HCT116 (cell line): ENCODE data around the gene DRD5. TPM values are rescaled to one million over a fixed set of nuclear protein-coding genes. Genes with fewer than 3 reads are reported as not detected.

Experiments
- ATAC-seq: fragments of 200-7000 bp; cut with Tn5 transposase; 2 replicates; pipeline ENCODE4 v1.9.1; 2020; ENCODE audit warnings: mild to moderate bottlenecking, moderate library complexity
- BruUV-seq: library from RNA; stranded (reverse); fragments of 400-500 nt; replicated peaks from 2 replicates; lab custom pipeline; 2021; lab: Mats Ljungman, UMichigan
- CTCF ChIA-PET: fragments of 300-600 bp; sonication (Branson Sonifier 250); formaldehyde crosslinking; loops from one replicate; lab custom pipeline; 2021; ENCODE audit warnings: antibody characterized with exemption; lab: Charles Lee
- POLR2A ChIA-PET: fragments of 300-600, 350-600 bp; sonication (Branson Sonifier 250); formaldehyde crosslinking; loops from one replicate; lab custom pipeline; 2021; ENCODE audit warnings: antibody characterized with exemption; lab: Charles Lee
- RAD21 ChIA-PET, 2 experiments: fragments of 300-600 bp; sonication (Branson Sonifier 250); formaldehyde crosslinking; loops; one replicate each; lab custom pipeline; 2023; ENCODE audit warnings: low total read pairs in 2 of 2; ENCODE audit not compliant: uncharacterized antibody in 2 of 2, unreplicated experiment in 2 of 2, low non-redundant PET in 1 of 2; lab: Charles Lee
- DNase-seq: peaks from one replicate; pipeline ENCODE4 v3.0.0-alpha.2; 2010; ENCODE audit warnings: low read depth, low spot score
- H2AFZ ChIP-seq: fragments of 200-600 bp; shearing (Covaris generic), sonication (generic); 2 replicates; pipeline ENCODE4 v1.6.1; 2017; ENCODE audit warnings: low read depth, mixed run types, mixed read lengths, antibody characterized with exemption, low read length; ENCODE audit not compliant: poor library complexity, severe bottlenecking
- H3K27ac ChIP-seq: 2 replicates; pipeline ENCODE4 v1.5.1; 2012; ENCODE audit warnings: low read depth, low read length
- H3K27me3 ChIP-seq: fragments of 200-600 bp; sonication (generic); 2 replicates; pipeline ENCODE4 v1.6.1; 2016; ENCODE audit warnings: mixed run types, low read length, mixed read lengths; ENCODE audit not compliant: insufficient read depth
- H3K36me3 ChIP-seq, 2 experiments: fragments of 200-500 bp in 1 of 2; fragments of 200-600 bp in 1 of 2; sonication (Bioruptor generic) in 1 of 2; sonication (generic) in 1 of 2; 2 replicates each; pipeline versions ENCODE4 v1.5.1 to v1.6.1; 2014 to 2016; ENCODE audit warnings: low read length in 2 of 2, inconsistent platforms in 1 of 2, mixed read lengths in 1 of 2, mixed run types in 1 of 2; ENCODE audit not compliant: insufficient read depth in 2 of 2, control insufficient read depth in 1 of 2
- H3K4me1 ChIP-seq, 2 experiments: fragments of 200-600 bp in 1 of 2; sonication (generic) in 1 of 2; 2 replicates each; pipeline versions ENCODE4 v1.5.1 to v1.6.1; 2012 to 2017; ENCODE audit warnings: low read length in 2 of 2, inconsistent platforms in 1 of 2, mild to moderate bottlenecking in 1 of 2, mixed read lengths in 1 of 2, mixed run types in 1 of 2, moderate library complexity in 1 of 2; ENCODE audit not compliant: insufficient read depth in 2 of 2, control insufficient read depth in 1 of 2
- H3K4me2 ChIP-seq: fragments of 200-600 bp; sonication (generic); 2 replicates; pipeline ENCODE4 v1.6.1; 2017; ENCODE audit warnings: mixed run types, low read length, mixed read lengths
- H3K4me3 ChIP-seq, 2 experiments: fragments of 200-600 bp in 1 of 2; sonication (generic) in 1 of 2; replicated peaks in 1 of 2; 2 replicates each; pipeline ENCODE4 v1.5.1; 2011 to 2016; ENCODE audit warnings: low read length in 2 of 2, control low read depth in 1 of 2, low read depth in 1 of 2, mild to moderate bottlenecking in 1 of 2, mixed read lengths in 1 of 2, mixed run types in 1 of 2
- H3K79me2 ChIP-seq: fragments of 200-600 bp; sonication (generic); 2 replicates; pipeline ENCODE4 v1.6.1; 2017; ENCODE audit warnings: mild to moderate bottlenecking, mixed run types, low read length, moderate library complexity, mixed read lengths; ENCODE audit not compliant: insufficient read depth
- H3K9ac ChIP-seq: fragments of 200-600 bp; sonication (generic); 2 replicates; pipeline ENCODE4 v1.6.1; 2016; ENCODE audit warnings: low read length, mixed read lengths
- H3K9me2 ChIP-seq: fragments of 200-600 bp; sonication (generic), shearing (Covaris generic); 2 replicates; pipeline ENCODE4 v1.6.1; 2017; ENCODE audit warnings: mixed run types, mild to moderate bottlenecking, moderate library complexity; ENCODE audit not compliant: insufficient read depth
- H3K9me3 ChIP-seq, 2 experiments: fragments of 200-500 bp in 1 of 2; fragments of 200-600 bp in 1 of 2; sonication (Bioruptor generic) in 1 of 2; sonication (generic) in 1 of 2; 2 replicates each; pipeline ENCODE4 v1.6.1; 2014 to 2017; ENCODE audit warnings: low read length in 2 of 2, mixed read lengths in 2 of 2, inconsistent platforms in 1 of 2, low read depth in 1 of 2, mild to moderate bottlenecking in 1 of 2, mixed run types in 1 of 2, moderate library complexity in 1 of 2; ENCODE audit not compliant: control insufficient read depth in 1 of 2, insufficient read depth in 1 of 2
- H4K20me1 ChIP-seq: fragments of 200-600 bp; sonication (generic), shearing (Covaris generic); 2 replicates; pipeline ENCODE4 v1.6.1; 2017; ENCODE audit warnings: mixed run types, mild to moderate bottlenecking, moderate library complexity; ENCODE audit not compliant: insufficient read depth
- EGR1 ChIP-seq: IDR thresholded peaks from 2 replicates; pipeline ENCODE4 v1.6.1; 2012; ENCODE audit warnings: low read depth
- ELF1 ChIP-seq: IDR thresholded peaks from 2 replicates; pipeline ENCODE4 v1.6.1; 2012; ENCODE audit warnings: low read depth, borderline replicate concordance
- EZH2phosphoT487 ChIP-seq: fragments of 200-600 bp; IDR thresholded peaks from 2 replicates; pipeline ENCODE4 v1.6.1; 2018; ENCODE audit warnings: antibody characterized with exemption, borderline replicate concordance
- FOSL1 ChIP-seq: IDR thresholded peaks from 2 replicates; pipeline ENCODE4 v1.6.1; 2012; ENCODE audit warnings: low read depth
- JUND ChIP-seq: IDR thresholded peaks from 2 replicates; pipeline ENCODE4 v1.6.1; 2012
- POLR2AphosphoS5 ChIP-seq: IDR thresholded peaks from 2 replicates; pipeline ENCODE4 v1.6.1; 2011; ENCODE audit warnings: mild to moderate bottlenecking, low read depth, low read length, moderate library complexity
- RAD21 ChIP-seq: IDR thresholded peaks from 2 replicates; pipeline ENCODE4 v1.6.1; 2012; ENCODE audit warnings: low read depth, mild to moderate bottlenecking
- REST ChIP-seq: IDR thresholded peaks from 2 replicates; pipeline ENCODE4 v1.6.1; 2012; ENCODE audit warnings: low read depth
- SP1 ChIP-seq: IDR thresholded peaks from 2 replicates; pipeline ENCODE4 v1.6.1; 2012; ENCODE audit warnings: low read depth
- ZBTB33 ChIP-seq: IDR thresholded peaks from 2 replicates; pipeline ENCODE4 v1.6.1; 2011; ENCODE audit warnings: mild to moderate bottlenecking, low read length, moderate library complexity; ENCODE audit not compliant: insufficient replicate concordance; ENCODE audit errors: extremely low read depth
- intact Hi-C: fragments of 100-400 bp; cut with micrococcal nuclease; formaldehyde crosslinking; loops from 2 replicates; pipeline ENCODE4 v1.10.0; 2022
- total RNA-seq: library from RNA; stranded (reverse); gene quantifications from one replicate; pipeline ENCODE4 v1.2.1, GENCODE V29; 2021; ENCODE audit not compliant: unreplicated experiment
- TF ChIP-seq, protein P1 (sequence below): IDR thresholded peaks from 2 replicates; pipeline ENCODE4 v1.6.1; 2012

The DRD5 gene
- total RNA-seq, 1 experiment from 2014 or later = not detected

- no peak overlapping the region for H3K4me3 ChIP-seq
- no TSS peak for BruUV-seq
- no peak for ATAC-seq
- TF ChIP-seq FOSL1 (no peak), REST (no peak), ELF1 (no peak), RAD21 (no peak), JUND (no peak), EGR1 (no peak), EZH2phosphoT487 (no peak), POLR2AphosphoS5 (no peak), SP1 (no peak), ZBTB33 (no peak)
- TF ChIP-seq, protein P1, sequence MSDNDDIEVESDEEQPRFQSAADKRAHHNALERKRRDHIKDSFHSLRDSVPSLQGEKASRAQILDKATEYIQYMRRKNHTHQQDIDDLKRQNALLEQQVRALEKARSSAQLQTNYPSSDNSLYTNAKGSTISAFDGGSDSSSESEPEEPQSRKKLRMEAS = no peak
- TF ChIP-seq, all 23 proteins: peak for 0
- intact Hi-C loops = no loop called here
- no peak overlapping the region for H3K4me2 ChIP-seq
- H2AFZ ChIP-seq = no peak overlapping the region
- ChIA-PET POLR2A (no interaction called here), RAD21 (no interaction called here), CTCF (no interaction called here)
- H3K27me3 ChIP-seq = peaks cover 34% of the 10 kb centered on the region
- H3K9ac ChIP-seq = no peak overlapping the region
- no peaks in the 10 kb centered on the region for H3K9me3 ChIP-seq
- H4K20me1 ChIP-seq = no peaks in the 10 kb centered on the region
- H3K27ac ChIP-seq = no peak overlapping the region
- H3K9me2 ChIP-seq = no peaks in the 10 kb centered on the region
- no peaks in the 10 kb centered on the region for H3K4me1 ChIP-seq
- no peaks in the 10 kb centered on the region for H3K79me2 ChIP-seq
- no peaks in the 10 kb centered on the region for H3K36me3 ChIP-seq
- no peak for DNase-seq
Observed at GRCh38 chr4:9816285-9816684, 34.9 kb downstream of the DRD5 start.
